Tibial nerve (tissue), 4 donors: ENCODE data around the gene PRR14. TPM values are rescaled to one million over a fixed set of nuclear protein-coding genes. Genes with fewer than 3 reads are reported as not detected.
"Not testable (repeated sequence)": the region's sequence is repeated elsewhere in the genome, so short reads cannot be mapped to it uniquely, and the experiment has no call there.

Source experiments
- DNase-seq, 2 donors: peaks; one replicate each; pipeline ENCODE4 v3.0.0-alpha.2; 2019; ENCODE audit warnings: low spot score in 2 of 2
- H3K27ac ChIP-seq, 4 donors: fragments of 200-600 bp; sonication (generic) in 3 of 4; one replicate each; pipeline ENCODE4 v1.5.1; 2017 to 2019; ENCODE audit warnings: mild to moderate bottlenecking in 1 of 4
- H3K27me3 ChIP-seq, 2 donors: fragments of 200-600 bp; sonication (generic) in 1 of 2; one replicate each; pipeline versions ENCODE4 v1.5.1 to v1.6.0; 2017 to 2019
- H3K36me3 ChIP-seq, 3 donors: fragments of 200-600 bp; sonication (generic); one replicate each; pipeline ENCODE4 v1.5.1; 2018 to 2019
- H3K4me1 ChIP-seq, 4 donors: fragments of 200-600 bp; sonication (generic) in 3 of 4; one replicate each; pipeline ENCODE4 v1.5.1; 2017 to 2019
- H3K4me3 ChIP-seq, 4 donors: fragments of 200-600 bp; sonication (generic) in 3 of 4; one replicate each; pipeline ENCODE4 v1.5.1; 2017 to 2019; ENCODE audit warnings: mild to moderate bottlenecking in 1 of 4, moderate library complexity in 1 of 4
- H3K9me3 ChIP-seq, 4 donors: fragments of 200-600 bp; sonication (generic) in 3 of 4; one replicate each; pipeline ENCODE4 v1.5.1; 2017 to 2019
- EP300 ChIP-seq, 2 donors: sonication (generic); formaldehyde crosslinking; IDR thresholded peaks; one replicate each; pipeline ENCODE4 v1.6.1; 2017; ENCODE audit warnings: antibody characterized with exemption in 2 of 2, mild to moderate bottlenecking in 1 of 2
- POLR2A ChIP-seq, 2 donors: fragments of 450-650 bp; IDR thresholded peaks; one replicate each; pipeline ENCODE4 v1.6.1; 2017; ENCODE audit warnings: antibody characterized with exemption in 2 of 2, mild to moderate bottlenecking in 2 of 2, moderate library complexity in 2 of 2
- WGBS, 2 donors: methylation state at CpG; one replicate each; pipeline ENCODE4 v1.1.5; 2018; 5-methylcytosine and 5-hydroxymethylcytosine counted together
- total RNA-seq, 4 donors: library from RNA; depleted of rRNA; stranded (reverse); fragments of >200 nt; gene quantifications; one replicate each; pipeline ENCODE4 v1.1.0, GENCODE V29; 2016
- TF ChIP-seq, protein P1 (sequence below), 5 experiments: fragments of 200-600 bp in 3 of 5; fragments of 450-650 bp in 2 of 5; sonication (generic) in 3 of 5; IDR thresholded peaks; one replicate each; pipeline ENCODE4 v1.5.1; 2016 to 2019; ENCODE audit warnings: antibody characterized with exemption in 5 of 5, mild to moderate bottlenecking in 3 of 5, moderate library complexity in 2 of 5

PRR14 gene
- total RNA-seq, 4 donors from 2014 or later: 37.4 to 43.7 (median 40.1) TPM

DNA sequence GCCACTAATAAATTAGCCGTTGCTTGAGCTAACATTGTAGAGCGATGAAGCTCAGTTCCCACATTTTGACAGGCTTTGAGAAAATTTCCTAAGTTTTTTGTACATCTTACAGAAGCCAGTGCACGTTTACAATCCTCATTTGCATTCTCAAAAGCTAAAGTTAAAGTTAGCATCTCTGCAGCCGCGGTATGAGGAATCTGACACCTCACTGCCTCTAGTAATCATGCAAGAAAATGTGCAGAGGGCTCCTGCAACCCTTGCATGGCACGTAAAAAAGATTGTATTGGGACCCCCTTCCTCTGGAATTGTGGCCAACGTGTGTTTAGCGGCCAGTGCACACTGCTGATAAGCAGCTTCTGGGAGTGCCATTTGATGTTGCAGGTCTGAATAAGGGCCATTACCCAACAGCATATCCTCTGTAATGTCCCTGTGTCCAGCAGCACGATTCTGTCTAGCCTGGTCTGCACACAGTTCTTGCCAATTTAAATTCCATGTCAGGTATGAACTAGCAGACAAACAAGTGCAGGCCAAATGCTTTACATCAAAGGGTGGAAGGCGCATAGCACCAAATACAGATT is 28.2 kb upstream of the PRR14 start:
- 52 to 60% methylated on average over 10 of the region's 10 CpGs for WGBS, 2 donors

DNA sequence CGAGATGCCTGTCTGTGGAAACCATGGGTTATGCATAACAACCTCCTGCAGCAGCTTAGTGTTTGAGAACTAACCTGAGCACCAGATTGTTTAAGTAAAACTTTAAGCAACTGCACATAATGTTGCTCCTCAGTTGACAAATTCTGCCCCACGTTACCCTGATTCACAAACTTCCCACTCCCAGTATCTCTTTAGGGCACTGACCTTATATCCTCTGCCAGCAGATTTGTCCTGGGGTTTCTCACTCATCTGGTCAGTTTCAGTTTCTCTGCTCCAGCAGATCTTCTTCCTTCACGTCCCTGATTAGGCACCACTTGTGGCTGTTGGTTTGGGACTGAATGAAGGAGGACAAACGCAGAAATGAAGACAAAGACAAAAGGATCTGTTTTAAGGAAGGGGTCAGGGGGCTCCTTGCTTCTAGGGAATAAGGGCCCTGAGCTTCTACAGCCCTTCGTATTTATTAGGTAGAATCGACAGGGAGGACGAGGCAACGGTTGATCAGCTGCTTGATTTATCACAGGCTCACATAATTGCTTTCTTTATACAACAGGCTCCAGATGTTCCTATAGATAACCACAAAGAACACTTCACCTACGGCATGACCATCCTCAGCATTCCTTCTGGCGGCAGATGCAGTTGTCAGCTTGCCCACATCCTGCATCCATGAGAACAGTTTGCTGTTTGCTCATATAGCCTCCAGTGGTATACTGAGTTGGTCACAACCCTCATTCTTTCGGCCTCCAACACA is 27.1 kb upstream of the PRR14 start:
- WGBS, 2 donors: 74 to 80% methylated on average over 11 of the region's 11 CpGs
- no peak for DNase-seq
- no peak for TF ChIP-seq POLR2A (IDR thresholded peaks at IDR 0.05)
- TF ChIP-seq EP300 (IDR thresholded peaks at IDR 0.05): no peak
- TF ChIP-seq, protein P1, sequence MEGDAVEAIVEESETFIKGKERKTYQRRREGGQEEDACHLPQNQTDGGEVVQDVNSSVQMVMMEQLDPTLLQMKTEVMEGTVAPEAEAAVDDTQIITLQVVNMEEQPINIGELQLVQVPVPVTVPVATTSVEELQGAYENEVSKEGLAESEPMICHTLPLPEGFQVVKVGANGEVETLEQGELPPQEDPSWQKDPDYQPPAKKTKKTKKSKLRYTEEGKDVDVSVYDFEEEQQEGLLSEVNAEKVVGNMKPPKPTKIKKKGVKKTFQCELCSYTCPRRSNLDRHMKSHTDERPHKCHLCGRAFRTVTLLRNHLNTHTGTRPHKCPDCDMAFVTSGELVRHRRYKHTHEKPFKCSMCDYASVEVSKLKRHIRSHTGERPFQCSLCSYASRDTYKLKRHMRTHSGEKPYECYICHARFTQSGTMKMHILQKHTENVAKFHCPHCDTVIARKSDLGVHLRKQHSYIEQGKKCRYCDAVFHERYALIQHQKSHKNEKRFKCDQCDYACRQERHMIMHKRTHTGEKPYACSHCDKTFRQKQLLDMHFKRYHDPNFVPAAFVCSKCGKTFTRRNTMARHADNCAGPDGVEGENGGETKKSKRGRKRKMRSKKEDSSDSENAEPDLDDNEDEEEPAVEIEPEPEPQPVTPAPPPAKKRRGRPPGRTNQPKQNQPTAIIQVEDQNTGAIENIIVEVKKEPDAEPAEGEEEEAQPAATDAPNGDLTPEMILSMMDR (IDR thresholded peaks at IDR 0.05): no peak

More for the DNA sequence above, 28.2 kb upstream of the PRR14 start:
- no peak for DNase-seq
- no peaks in the 10 kb centered on the region for H3K4me1 ChIP-seq
- no peak overlapping the region for H3K27ac ChIP-seq
- no peak overlapping the region for H3K4me3 ChIP-seq
- no peaks in the 10 kb centered on the region for H3K27me3 ChIP-seq
- no peaks in the 10 kb centered on the region for H3K9me3 ChIP-seq
- TF ChIP-seq POLR2A (IDR thresholded peaks at IDR 0.05): no peak
- TF ChIP-seq, protein P1 (IDR thresholded peaks at IDR 0.05): no peak
- TF ChIP-seq EP300 (IDR thresholded peaks at IDR 0.05): no peak
- H3K36me3 ChIP-seq: no peaks in the 10 kb centered on the region

DNA sequence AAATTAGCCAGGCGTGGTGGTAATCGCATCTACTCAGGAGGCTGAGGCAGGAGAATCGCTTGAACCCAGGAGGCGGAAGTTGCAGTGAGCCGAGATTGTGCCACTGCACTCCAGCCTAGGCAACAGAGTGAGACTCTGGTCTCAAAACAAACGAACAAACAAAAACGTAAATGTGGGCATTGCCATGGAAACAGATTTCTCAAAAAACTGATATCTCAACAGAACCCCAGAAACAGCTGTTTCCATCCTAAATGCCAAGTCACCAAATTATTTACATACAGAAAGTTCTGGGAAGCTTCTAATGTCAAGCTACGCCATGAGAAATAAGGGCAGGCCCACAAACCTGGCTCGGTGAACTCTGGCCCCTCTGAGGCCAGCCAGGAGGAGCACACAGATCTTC is 24.5 kb upstream of the PRR14 start:
- Histone ChIP-seq H3K27ac (no peak overlapping the region), H3K4me3 (no peak overlapping the region), H3K27me3 (no peaks in the 10 kb centered on the region), H3K4me1 (peaks cover 0 to 9% (median 0%) of the 10 kb centered on the region in 4 donors), H3K36me3 (no peaks in the 10 kb centered on the region), H3K9me3 (no peaks in the 10 kb centered on the region)
- TF ChIP-seq POLR2A (IDR thresholded peaks at IDR 0.05): no peak
- TF ChIP-seq, protein P1 (IDR thresholded peaks at IDR 0.05): no peak
- TF ChIP-seq EP300 (IDR thresholded peaks at IDR 0.05): no peak
- DNase-seq: no peak
- 90 to 93% methylated on average over 9 of the region's 9 CpGs for WGBS, 2 donors

More for the DNA sequence above, 27.1 kb upstream of the PRR14 start:
- Histone ChIP-seq H3K27ac (no peak overlapping the region), H3K27me3 (no peaks in the 10 kb centered on the region), H3K9me3 (no peaks in the 10 kb centered on the region), H3K4me3 (no peak overlapping the region), H3K4me1 (peaks cover 0 to 6% (median 0%) of the 10 kb centered on the region in 4 donors), H3K36me3 (no peaks in the 10 kb centered on the region)

DNA sequence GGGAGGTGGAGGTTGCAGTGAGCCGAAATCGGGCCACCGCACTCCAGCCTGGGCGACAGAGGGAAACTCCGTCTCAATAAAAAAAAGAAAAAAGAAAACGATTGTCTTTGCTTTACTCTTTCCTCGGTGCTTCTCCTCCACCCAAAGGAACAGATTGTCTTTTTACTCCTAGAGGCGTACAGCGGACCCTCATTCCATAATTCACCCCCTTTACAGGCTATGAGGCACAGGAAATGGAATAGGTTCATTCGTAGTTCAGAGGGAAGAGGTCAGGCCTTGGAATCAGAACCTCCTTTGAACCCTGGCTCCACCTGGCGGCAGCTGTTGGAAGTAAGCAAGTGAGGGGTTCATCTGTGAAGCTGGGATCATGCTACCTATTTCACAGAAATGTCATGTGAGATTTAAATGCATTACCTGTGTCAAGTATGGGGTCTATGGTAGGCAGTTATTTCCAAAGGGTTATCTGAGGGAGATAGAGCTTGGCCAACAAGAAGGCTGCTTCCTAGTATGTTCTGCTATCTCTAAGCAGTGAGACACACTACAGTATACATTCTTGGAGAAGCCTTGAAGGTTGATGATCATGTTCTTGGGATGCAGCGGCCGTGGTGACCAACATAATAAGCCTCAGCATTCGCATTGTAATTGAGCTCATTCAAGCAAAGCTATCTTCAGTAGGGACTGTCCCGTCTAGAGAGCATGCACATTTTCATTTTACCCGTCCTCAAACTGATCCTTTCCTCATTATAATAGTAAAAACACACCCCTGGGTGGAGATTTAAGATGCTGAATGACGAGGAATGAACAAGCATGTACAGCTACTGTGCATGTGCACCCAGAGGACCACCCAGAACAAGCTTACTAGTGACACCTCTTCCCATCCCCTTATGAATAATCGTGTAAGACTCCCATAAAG is 21.9 kb upstream of the PRR14 start:
- TF ChIP-seq EP300 (IDR thresholded peaks at IDR 0.05) (peak in 1 of 2 donors; percentile 54), POLR2A (IDR thresholded peaks at IDR 0.05) (no peak)
- TF ChIP-seq, protein P1 (IDR thresholded peaks at IDR 0.05): peak; percentile 87 to 91 (median 88)
- Histone ChIP-seq H3K27ac (peak overlapping the region in 2 of 4 donors; percentile 31 to 79), H3K4me3 (peak overlapping the region in 3 of 4 donors; percentile 13 to 24 (median 13))

DNA sequence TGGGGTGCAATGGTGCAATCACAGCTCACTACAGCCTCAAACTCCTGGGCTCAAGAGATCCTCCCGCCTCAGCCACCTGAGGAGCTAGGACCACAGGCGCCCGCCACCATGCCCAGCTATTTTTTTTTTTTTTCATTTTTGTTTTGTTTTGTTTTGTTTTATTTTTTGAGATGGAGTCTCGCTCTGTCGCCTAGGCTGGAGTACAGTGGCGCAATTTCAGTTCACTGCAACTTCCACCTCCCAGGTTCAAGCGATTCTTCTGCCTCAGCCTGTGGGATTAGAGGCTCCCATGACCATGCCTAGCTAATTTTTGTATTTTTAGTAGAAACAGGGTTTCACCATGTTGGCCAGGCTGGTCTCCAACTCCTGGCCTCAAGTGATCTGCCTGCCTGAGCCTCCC is 18.3 kb upstream of the PRR14 start:
- DNase-seq, H3K36me3 ChIP-seq, H3K4me3 ChIP-seq, H3K27ac ChIP-seq, H3K9me3 ChIP-seq, H3K27me3 ChIP-seq: not testable (repeated sequence)
- peaks cover 0 to 28% (median 4%) of the 10 kb centered on the region in 4 donors for H3K4me1 ChIP-seq
- WGBS, 2 donors: 94 to 95% methylated on average over 7 of the region's 7 CpGs

More for the DNA sequence above, 21.9 kb upstream of the PRR14 start:
- peak; percentile 83 to 97 for DNase-seq
- no peaks in the 10 kb centered on the region for H3K9me3 ChIP-seq
- H3K36me3 ChIP-seq: no peaks in the 10 kb centered on the region
- H3K4me1 ChIP-seq: peaks cover 0 to 14% (median 0%) of the 10 kb centered on the region in 4 donors
- no peaks in the 10 kb centered on the region for H3K27me3 ChIP-seq
- 30 to 33% methylated on average over 18 of the region's 18 CpGs for WGBS, 2 donors
